ENCODE results near the gene PLXNA1.

Gene PLXNA1

GRCh38 chr3:126954141-126954842, 28.6 kb upstream of the PLXNA1 start:
- DNase-seq, result no peak

- DNase-seq, result no peak
These were observed 27.7 kb upstream of the PLXNA1 start for GRCh38 chr3:126955004-126955790.

- no peak for DNase-seq
These were observed 26.6 kb upstream of the PLXNA1 start for GRCh38 chr3:126956361-126956760.

GRCh38 chr3:126956866-126957650, 25.9 kb upstream of the PLXNA1 start:
- no peak for DNase-seq

- no peak for DNase-seq
These were observed 24.9 kb upstream of the PLXNA1 start for GRCh38 chr3:126957776-126958637.

GRCh38 chr3:126958638-126959085, 24.3 kb upstream of the PLXNA1 start:
- no peak for DNase-seq

GRCh38 chr3:126959136-126959920, 23.6 kb upstream of the PLXNA1 start:
- DNase-seq, result no peak

GRCh38 chr3:126959921-126960603, 22.9 kb upstream of the PLXNA1 start:
- no peak for DNase-seq

- DNase-seq, result no peak
These were observed 22.3 kb upstream of the PLXNA1 start for GRCh38 chr3:126960604-126960995.

GRCh38 chr3:126961191-126961790, 21.6 kb upstream of the PLXNA1 start:
- no peak for DNase-seq

GRCh38 chr3:126961791-126962461, 21.0 kb upstream of the PLXNA1 start:
- DNase-seq, result no peak

GRCh38 chr3:126962756-126963155, 20.2 kb upstream of the PLXNA1 start:
- DNase-seq, result no peak

GRCh38 chr3:126963261-126964190, 19.4 kb upstream of the PLXNA1 start:
- DNase-seq, result no peak

GRCh38 chr3:126964261-126964660, 18.7 kb upstream of the PLXNA1 start:
- no peak for DNase-seq

GRCh38 chr3:126964950-126965349, 18.0 kb upstream of the PLXNA1 start:
- DNase-seq, result no peak

GRCh38 chr3:126965526-126966080, 17.3 kb upstream of the PLXNA1 start:
- no peak for DNase-seq

GRCh38 chr3:126967386-126967785, 15.5 kb upstream of the PLXNA1 start:
- no peak for DNase-seq

All from DMS79 (cell line).